T-helper 22 cell (primary cell): ENCODE measurements around the gene NFYC.

Experiments
- DNase-seq: peaks from one replicate; pipeline ENCODE4 v3.0.0-alpha.2; 2020; ENCODE audit warnings: low read depth

NFYC gene

DNA sequence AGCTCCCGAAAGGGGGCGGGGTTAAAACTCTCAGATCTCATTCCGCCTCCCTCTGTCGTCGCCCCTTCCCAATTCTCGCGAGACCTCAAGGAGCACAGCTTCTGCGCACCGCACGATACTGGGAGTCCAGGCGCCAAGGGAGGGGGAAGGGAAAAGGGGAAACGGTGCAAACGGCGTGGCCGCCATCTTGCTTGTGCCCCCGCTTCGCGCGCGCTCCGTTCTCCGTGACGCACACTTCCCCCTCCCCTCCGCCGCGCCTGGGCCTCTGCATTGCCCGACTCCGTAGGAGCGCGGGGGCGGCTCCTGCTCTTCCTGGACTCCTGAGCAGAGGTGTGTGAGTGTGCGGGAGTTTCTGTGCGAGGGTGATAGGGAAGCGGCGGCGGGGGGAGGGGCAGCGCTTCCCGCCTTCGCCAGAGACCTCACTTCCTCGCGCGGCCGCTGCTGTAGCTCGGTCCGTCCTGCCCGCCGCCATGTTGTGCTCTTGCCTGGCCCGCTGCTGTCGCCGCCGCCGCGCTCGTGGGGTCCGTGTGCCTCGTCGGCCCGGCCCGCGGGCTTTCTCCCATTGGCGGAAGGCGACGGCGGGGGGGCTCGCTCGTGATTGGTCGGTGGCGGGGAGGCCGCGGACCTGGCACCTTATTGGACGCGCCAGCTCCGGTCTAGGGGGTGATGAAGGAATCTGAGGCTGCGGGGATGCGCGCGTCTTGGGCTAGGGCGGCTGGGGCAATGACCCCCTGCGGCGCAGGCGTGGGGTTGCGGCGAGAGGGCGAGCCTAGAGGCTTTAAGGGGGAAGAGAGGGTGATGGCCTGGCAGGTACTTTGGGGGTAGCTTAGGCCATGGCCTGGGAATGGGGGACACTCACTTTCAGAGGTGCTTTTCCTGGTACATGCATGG is at the start of gene NFYC:
TSS of gene NFYC (plus strand) at position 167 of the 891 bp plus-strand sequence. CDS start 47,140 bp downstream, outside the sequence.
- peak; percentile 94 for DNase-seq

DNA sequence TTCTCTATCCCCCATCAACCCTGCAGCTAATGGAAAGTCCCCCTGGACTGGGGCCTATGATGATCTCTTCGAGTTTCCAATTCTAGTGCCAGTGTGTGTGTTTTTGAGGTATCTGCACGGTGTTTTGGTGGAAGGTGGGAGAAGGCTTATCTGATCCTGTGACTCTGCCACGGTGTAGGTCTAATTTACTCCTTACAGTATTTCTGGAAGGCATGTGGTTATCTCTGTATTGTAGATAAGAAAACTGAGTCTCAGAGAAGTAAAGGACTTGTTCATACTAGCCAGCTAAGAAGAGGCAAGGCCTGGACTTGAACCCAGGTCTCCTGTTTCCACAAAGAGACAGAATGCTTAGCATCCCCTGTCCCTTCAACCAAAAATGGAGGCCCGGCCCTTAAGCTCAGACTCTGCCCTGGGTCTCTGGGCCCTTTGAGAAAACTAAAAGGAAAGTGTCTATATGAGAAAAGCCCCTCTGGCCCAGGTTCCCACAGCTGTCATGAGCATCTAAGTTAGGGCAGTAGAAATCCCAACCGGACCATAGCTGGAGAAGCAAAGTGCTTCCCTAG is 46.3 kb upstream of the NFYC start:
- DNase-seq, result no peak

DNA sequence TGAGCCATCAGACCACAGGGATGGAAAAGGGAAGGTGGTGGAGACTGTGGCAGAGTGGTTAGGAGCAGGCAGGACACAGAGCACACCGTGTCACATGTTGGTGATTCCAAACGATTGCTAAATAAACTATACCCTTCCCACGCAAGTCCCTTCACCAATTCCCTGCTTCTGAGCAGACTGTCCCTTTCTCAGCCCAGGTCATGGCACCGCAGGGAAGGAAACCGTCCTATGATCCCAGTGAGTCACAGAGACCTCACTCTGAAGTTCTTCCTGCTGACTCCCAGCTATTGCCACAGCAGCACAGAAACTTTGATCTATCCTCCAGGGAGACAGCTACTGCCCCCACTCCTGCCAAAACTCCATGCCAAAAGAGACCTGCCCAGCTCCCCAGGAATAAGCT is 45.2 kb upstream of the NFYC start:
- DNase-seq, result no peak

DNA sequence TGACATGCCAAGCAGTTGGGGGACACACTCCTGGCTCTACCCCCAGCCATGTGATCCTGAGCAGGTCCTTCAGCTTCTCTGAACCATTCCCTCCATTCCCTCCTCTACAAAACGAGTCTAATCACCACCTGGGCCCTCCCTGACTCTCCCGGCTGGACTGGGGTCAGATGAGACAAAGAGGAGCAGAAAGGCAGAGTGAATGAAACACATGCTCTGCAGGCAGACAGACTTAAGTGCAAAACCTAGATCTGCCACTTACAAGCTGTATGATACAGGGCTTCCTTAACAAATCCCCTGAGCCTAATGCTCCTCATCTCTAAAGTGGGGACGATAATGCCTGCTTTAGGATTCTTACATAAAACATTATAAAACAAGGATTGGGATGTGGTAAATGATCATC is 43.3 kb upstream of the NFYC start:
- DNase-seq, result no peak

DNA sequence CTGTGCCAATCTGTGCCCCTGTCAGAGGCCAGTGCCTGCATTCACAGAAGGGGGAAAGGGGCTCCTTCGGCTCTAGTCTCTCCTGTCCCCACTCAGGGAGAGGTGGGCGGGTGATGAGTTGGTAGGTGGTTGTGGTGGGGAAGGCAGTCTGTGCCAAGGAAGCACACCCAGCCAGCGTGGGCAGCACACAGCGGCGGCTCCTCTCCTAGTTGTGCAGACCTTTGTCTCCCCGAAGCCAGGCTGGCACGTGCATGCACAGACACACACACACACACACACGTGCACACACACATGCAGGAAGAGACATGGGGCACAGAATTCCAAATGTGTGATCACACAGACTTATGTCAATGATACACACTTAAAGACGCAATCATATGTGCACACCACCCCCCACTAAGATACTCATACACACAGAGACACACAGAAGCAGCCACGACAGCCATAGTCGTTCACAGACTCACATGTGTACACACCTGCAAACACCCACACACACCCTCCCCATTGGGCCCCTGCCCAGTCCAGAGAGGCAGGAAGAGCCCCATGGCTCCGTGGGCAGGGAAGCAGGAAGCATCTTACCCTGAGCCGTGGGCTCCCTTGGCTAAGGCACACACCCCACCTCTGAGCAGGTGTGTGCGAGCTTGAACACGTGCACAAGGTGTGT is 42.4 kb upstream of the NFYC start:
- no peak for DNase-seq

DNA sequence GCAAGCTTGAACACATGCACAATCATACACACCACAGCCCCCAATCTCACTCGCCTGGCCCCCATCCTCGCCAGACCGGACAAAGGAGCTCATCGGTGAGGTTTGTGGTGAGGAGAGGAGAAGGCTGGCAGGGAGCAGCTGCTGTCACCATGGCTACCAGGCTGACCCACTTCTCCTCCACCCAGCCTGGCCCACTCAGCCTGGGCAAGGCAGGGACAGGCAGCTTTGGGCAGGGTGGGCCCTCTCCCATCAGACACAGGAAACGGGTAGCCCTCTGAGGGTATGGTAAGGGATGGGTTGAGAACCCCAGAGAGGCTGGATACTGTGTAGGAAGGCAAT is 41.9 kb upstream of the NFYC start:
- DNase-seq, result no peak

DNA sequence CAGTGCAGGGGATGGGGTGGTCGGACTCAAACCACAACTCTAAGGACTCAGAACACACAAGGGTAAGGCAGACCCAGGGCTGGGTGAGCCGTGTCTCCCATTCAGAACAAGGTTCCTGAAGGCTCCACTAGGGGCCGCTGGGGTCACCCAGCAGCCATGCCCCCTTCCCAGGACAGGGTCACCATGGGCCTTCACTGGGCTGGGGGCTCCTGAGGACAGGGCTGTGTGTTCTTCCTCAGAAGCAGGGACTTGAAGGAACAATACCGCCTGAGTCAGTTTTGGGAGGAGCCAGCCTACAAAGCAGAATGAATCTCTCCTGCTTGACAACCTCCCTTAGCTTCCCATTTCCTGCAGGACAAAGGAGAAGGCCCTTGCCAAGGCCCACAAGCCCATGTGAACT is 41.4 kb upstream of the NFYC start:
- no peak for DNase-seq

DNA sequence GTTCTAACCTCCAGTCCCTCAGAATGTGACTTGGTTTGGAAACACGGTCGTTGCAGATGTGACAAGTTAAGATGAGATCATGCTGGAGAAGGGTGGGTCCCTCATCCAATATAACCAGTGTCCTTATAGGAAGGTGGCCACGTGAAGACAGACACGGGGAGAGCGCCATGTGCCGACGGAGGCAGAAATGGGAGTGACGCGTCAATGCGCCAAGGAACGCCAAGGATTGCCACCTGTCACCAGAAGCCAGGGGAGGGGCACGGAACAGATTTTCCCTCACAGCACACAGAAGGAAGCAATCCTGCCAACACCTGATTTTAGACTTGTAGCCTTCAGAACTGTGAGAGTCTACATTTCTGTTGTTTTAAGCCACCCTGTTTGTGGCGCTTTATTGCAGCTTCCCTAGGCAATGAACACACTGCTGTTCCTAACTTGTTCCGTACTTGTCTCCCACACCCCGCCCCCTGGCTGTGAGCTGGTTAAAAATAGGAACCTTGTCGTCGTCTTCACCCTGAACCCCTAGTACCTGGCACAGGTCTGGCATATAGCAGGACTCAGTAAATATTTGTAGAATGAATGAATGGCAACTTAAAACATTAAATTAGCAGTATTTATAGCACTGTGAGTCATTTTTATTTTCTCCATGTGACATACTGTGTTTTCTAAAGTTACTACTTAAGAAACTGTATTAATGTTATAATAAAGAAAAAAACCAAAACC is 40.2 kb upstream of the NFYC start:
- no peak for DNase-seq

DNA sequence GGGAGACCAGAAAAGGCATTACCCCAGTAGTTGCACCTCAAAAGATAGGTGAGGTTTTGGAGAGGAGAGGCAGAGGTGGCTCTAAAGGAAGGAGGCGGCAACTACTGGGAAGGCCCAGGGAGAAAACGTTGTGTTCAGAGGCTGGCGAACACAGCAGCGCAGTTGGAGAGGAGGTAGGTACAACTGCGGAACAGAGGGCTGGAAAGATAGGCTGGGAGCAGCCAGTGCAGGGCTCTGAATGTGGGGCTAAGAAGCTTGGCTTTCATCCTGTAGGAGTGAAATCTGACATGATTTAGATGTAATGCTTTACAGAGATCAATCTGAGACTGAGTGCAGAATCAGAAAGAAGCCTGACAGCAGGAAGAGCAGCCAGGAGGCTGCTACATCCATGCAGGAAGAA is 39.0 kb upstream of the NFYC start:
- no peak for DNase-seq

DNA sequence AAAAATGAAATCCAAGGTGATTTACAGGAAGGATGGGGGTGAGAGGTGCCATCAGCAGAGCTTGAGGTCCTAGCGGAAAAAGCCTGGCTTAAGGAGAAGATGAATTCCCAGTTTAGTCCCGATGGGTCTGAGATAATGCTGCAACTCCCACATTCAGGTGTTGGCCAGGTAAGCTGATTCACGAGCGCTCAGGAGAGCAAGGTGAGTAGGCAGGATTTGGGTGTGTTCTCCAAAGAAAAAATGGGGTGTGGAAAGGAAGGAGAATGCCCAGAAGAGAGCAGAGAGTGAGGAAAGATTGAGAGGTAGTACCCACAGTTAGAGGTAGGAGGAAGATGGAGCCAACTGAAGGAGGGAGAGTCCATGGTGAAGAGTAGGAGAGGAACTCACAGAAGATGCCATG is 38.5 kb upstream of the NFYC start:
- no peak for DNase-seq

DNA sequence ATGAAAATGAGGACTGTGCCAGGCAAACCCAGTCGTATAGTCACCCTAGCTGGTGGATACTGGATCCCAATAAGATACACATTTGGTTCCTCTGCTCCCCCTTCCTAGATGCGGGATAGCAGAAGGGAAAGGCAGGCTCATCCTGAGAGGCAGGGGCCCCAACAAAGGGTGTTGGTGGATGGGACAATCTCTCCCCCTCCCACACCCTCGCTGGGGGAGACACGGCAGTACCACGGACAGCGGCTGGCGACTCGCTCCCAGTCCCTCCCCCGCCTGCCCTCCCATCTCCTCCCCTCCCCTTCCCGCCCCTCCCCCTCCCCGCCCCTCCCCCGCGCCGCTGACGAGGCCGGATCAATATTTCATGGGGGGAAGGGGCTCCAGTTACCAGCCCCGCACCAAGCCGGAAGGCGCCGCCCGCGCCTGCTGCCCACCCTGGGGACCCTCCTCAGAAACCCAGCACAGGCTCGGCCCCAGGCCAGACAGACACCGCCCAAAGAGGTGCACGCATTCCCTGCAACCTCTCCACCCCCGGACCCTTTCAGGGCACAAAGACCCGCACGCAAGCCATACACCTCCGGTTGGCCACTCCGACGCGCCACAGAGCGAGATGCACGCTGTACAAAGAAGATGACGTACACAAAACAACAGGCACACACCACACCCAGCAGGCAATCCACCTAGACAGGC is 37.5 kb upstream of the NFYC start:
- DNase-seq, result no peak

DNA sequence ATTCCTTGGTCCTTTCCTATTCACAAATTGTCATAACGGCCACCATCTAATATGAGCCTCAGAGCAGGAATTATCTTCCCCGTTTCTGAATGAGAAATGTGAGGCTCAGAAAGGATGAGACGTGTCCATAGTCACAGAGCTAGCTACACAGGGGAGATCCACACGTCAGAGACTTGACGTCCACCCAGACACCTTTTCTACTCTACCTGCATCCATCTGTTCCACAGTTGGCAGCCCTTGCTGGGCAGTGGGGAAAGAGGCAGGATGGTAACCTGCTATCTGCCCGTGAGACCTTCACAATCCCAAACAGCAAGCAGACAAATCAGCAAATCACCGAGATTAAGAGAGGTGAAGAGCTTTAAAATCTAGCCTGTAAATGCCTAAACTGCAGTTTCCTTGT is 34.5 kb upstream of the NFYC start:
- no peak for DNase-seq

DNA sequence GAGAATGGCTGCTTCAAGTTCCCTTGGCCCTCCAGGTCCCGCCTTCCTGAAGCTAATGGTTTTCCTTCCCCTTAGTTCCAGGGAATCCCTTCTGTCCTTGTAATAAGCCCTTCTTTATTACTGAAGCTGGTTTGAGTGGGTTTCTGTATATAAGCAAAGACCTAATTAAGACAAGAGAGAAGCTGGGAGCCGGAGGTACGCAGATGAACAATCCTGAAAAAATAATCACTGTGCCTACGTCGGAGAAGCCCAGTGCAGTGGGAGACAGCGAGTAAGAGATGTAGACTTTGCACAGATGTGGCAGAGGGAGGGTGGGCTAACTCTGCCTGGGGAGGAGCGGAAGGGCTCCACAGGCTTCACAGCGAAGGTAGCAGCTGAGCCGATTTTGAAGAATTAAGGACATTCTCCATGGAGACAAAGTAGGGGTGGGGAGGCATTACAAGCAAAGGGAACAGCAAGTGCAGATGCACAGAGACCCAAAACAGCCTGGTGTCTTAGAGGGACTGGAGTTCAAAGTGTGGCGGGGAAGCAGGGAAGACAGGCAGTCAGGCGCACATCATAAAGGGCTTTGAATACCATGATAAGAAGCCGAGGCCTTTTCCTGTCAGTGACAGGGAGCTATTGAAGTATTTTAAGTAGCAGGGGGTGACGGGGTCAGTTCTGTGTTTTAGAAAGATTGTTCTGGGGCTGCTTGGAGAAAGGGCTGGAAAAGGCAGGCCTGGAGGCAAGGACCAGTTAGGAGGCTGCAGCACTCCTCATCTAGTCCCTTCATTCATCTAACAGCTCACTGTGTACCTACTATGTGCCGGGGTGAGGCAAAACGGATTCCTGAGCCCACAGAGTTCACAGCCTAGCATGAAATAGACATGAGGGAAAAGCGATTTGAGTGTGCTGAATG is 32.5 kb upstream of the NFYC start:
- DNase-seq, result no peak

DNA sequence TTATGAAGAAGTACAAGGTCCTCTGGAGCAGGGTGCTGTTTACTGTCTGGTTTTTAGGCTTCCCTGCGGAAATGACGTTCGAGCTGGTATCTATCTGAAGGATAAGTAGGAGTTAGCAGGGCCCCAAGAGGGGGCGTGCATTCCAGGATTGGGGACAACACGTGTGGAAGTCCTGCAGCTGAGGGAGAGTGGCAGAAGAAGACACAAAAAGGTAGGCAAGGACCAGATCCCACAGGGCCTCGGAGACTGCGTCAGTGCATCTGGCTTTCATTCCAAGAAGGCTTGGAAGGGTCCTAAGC is 31.9 kb upstream of the NFYC start:
- no peak for DNase-seq

DNA sequence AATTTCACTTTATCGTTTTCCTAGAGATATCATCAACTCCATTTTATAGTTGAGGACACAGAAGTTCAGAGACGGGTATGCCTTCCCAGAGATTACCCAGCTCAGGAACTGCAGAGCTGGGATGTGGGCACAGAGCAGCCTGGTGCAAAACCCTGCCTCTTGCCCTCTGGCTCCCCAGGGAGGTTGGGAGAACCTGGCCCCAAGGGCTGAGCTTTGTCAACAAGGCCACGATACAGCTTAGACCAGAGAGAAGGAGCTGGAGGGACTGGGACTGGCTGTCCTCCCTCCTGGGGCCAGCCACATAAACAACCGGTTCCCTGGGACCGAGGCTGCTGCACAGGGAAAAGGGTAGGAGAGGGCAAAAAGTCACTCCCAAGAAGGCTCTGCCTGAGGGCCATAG is 29.8 kb upstream of the NFYC start:
- no peak for DNase-seq

DNA sequence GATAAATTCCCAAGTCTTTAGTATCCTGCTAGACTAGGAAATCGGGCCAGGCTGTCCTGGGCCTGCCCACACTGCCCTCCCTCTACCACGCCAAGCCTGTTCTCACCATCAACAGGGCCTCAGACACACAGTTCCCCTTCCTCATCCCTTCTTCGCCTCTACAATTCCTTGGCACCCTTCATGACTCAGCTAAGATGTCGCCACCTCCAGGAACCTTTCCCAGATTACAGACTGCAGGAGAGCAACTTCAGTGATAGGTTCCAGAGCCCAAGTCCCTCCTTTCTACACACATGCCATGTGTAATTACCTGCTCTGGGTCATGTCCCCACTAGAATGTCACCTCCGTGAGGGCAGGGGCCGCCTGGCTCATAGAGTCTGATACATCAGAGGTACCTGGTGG is 29.4 kb upstream of the NFYC start:
- DNase-seq, result no peak

DNA sequence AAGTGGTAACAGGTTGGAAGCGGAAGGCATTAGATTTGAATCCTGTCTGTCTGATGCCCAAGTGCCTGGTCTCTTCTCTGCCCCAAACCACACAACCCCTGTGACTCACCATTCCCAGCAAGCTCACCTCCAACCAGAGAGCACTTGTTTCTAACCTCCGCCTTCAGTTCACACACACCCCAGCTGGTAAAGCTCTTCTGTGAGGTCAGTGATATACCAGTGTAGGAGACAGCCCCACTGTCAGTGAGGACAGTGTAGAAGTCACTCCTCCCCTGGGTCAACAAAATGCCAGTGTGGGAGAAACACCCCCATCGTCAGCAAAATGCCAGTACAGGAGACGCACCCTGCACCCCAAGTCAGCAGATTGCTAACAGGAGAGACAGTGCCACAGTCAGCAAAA is 28.6 kb upstream of the NFYC start:
- DNase-seq, result no peak

DNA sequence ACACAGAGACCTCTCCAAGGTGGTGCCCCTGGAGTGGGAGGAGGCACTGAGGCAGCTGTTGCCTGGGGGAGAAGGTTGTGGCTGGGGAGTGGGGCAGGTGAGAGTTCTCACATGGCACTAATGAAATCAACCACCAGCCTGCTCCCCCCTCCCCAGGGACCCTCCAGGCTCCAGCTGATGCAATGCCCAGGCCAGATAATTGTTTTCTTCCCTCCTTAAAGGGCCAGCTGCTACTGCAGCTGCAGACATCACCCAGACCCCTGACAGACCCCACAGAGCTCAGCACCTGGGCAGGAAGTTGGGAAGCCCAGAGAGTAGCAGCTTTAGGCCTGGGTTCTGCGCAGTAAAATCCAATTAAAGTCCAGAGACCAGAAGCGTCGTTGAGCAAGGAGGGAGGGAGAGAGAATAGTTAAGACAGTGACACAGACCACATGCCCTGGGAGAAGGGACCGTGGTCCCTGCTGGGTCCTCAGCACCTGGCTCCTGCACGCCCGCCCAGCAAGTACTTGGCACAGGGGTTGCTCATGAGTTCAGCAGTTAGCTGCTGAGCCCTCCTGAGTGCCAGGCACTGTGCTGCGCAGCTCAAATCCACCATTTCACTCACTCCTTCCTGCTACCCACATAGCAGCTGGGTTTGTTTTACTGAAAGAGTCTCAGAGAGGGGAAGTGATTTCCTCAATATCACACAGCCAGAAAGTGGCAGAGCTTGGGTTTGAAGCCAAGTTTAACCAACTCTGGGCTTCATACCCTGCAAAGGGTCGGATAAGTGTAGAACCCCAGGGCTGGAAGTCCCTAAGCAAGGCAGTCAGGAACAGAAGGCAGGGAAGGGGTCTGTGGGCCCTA is 28.0 kb upstream of the NFYC start:
- no peak for DNase-seq

DNA sequence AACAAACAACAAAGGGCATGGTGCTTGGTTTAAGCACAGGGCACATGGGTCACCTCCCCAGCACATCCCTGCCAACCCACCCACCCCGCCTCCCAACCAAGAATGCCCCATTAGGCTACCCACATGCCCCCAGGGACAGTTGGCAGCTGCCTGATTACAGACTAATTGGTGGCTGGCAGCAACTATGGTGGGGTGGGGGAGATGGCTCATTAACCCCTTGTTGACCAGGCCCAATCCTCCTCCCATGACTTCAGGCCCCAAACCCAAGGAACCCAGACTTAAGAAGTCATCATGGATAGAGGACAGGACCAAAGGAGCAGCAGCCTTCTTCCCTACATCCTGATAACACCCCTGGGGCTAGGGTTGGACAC is 27.4 kb upstream of the NFYC start:
- DNase-seq, result no peak

DNA sequence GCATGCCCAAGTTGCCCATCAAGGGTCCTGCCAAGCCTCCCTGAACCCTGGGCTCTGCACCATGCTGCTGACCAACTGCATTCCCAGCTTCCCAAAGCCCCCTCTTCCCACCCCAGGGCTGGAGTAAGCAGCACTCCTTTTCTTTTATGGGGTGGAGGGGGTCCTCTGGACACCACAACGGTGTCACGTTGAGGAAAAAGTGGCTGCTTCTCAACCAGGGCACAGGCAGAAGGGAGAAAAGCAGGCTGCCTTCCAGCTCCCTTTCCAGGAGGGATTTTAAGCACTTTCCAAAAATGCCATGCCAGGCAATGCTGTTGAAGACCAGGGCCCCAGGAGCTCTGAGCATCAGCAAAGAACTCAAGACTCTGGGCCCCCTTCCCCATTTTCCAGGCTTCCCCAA is 26.7 kb upstream of the NFYC start:
- no peak for DNase-seq
